Measurements from ENCODE around the gene LRP1.

The LRP1 gene

DNA sequence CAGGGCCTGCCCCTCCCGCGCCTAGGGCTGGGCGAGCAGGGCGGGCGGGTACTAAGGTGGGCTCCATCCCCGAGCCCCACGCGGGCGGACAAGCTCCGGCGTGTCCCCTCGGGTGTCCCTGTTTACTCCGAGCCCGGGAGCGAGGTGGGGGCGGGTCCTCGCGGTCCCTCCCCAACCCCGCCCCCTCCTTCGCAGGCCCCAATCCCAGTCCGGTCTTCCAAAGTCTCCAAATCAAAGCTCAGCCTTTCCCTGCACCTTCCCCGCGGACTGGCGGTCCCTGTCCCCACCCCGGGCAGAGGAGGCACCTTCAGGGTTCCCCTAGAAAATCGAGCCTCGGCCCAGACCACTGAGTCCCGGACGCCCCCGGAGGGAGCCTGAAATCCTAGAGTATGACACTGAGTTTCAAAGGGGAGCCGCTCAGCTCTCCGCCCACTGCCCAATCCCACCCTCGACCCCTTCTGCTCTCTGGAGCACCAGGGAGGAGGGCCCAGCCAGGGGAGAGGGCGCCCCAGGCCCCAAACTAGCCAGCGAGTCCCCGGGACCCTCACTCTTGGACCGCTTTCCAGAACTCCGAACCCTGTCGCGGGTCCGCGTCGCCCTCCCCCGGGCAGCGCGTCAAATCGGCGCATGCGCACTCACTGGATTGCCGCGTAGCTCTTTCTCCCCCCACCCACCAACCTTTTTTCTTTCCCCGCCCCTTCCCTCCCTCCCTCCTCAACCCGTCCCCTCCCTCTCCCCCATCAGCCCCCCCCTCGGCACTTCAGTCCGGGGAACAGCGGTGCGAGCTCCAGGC, at the start of gene LRP1:
Gene LRP1 (plus strand): TSS at position 758 of the 793 bp plus-strand sequence. CDS start 482 bp downstream, outside the sequence.
- TF ChIP-seq, protein P1, sequence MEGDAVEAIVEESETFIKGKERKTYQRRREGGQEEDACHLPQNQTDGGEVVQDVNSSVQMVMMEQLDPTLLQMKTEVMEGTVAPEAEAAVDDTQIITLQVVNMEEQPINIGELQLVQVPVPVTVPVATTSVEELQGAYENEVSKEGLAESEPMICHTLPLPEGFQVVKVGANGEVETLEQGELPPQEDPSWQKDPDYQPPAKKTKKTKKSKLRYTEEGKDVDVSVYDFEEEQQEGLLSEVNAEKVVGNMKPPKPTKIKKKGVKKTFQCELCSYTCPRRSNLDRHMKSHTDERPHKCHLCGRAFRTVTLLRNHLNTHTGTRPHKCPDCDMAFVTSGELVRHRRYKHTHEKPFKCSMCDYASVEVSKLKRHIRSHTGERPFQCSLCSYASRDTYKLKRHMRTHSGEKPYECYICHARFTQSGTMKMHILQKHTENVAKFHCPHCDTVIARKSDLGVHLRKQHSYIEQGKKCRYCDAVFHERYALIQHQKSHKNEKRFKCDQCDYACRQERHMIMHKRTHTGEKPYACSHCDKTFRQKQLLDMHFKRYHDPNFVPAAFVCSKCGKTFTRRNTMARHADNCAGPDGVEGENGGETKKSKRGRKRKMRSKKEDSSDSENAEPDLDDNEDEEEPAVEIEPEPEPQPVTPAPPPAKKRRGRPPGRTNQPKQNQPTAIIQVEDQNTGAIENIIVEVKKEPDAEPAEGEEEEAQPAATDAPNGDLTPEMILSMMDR (IDR thresholded peaks at IDR 0.05; ENCODE audit: extremely low read depth, insufficient read depth, missing control alignments), result no peak
- peak; percentile 91 for DNase-seq (ENCODE audit: low spot score)
- in situ Hi-C loops (cut with MboI; ENCODE audit: low pct_unique_long_range_greater_than_20kb, low sequenced_read_pairs, unreplicated experiment), result no loop called here

DNA sequence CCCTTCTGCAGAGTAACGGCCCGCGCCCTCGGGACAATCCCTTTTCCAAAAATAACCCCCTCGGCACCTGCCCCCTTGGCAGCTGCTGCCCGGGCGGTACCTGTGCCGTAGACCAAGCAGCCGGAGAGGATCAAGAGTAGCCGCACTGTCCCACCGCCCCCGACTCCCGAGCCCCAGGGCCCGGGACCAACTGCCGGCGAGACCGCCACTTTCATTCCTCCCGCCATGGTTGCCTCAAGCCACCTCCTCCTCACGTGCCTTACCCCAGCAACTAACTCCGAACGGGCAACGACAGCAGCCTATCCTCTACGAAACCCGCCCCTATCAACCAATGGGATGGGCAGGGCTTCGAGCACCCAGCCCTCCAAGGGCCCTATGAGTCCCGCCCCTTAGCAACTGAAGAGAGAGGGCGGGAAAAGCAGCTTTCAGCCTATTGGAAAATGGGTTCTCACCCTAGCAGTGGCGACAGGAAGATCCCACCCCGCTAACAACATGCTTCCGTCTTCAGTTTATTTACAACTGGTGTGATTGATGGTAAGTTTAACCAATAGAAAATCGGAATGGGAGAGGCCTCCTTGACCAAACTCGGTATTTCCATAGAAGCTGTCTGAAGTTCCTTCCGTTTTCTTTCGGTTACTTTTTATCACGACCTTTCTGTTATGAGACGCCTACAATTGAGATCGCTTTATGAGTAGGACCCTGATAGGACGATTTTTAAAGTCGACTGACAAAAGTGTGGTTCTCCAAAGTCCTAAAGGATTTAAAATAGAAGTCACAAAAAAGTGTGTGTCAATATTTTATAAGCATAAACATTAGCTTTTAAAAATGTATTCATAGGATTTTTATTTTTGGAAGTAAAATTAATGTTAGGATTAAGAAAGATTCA, 49.5 kb upstream of the LRP1 start, which contains the start of gene NEMP1:
Gene NEMP1 (minus strand): TSS at position 273 of the 886 bp plus-strand sequence. CDS start 46 bp downstream, at position 227.
- TF ChIP-seq, protein P1 (IDR thresholded peaks at IDR 0.05; ENCODE audit: extremely low read depth, insufficient read depth, missing control alignments), result no peak
- in situ Hi-C loops (cut with MboI; ENCODE audit: low pct_unique_long_range_greater_than_20kb, low sequenced_read_pairs, unreplicated experiment), result no loop called here

DNA sequence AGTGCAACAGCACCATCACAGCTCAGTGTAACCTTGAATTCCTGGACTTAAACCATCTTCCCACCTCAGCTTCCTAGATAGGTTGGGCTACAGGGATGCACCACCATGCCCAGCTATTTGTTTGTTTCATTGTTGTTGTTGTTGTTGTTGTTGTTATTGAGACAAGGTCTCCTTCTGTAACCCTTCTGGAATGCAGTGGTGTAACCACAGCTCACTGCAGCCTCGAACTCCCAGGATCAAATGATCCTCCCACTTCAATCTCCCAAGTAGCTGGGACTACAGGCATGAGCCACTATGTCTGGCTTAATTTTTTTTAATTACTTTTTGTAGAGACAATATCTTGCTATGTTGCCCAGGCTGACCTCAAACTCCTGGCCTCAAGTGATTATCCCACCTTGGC, 48.5 kb upstream of the LRP1 start:
- TF ChIP-seq, protein P1 (IDR thresholded peaks at IDR 0.05; ENCODE audit: extremely low read depth, insufficient read depth, missing control alignments), result no peak
- DNase-seq (ENCODE audit: low spot score), result no peak
- in situ Hi-C loops (cut with MboI; ENCODE audit: low pct_unique_long_range_greater_than_20kb, low sequenced_read_pairs, unreplicated experiment), result no loop called here

More for the DNA sequence above, 49.5 kb upstream of the LRP1 start, which contains the start of gene NEMP1:
- peak; percentile 93 for DNase-seq (ENCODE audit: low spot score)

DNA sequence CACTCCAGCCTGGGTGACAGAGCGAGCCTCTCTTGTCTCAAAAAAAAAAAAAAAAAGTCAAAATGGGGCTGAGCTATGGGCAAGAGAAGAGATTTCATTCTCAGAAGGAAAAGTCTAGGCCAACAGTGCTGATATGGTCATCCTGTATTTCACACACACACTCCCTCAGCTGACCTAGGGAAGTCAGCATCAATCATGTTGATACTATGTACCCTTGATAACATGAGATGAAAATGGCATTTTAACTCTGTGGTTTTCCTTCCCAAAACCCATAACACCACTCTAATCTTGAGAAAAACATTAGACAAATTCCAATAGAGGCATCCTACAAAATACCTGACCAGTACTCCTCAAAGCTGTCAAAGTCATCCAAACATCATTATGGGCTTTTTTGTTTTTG, 47.4 kb upstream of the LRP1 start:
- TF ChIP-seq, protein P1 (IDR thresholded peaks at IDR 0.05; ENCODE audit: extremely low read depth, insufficient read depth, missing control alignments), result no peak
- in situ Hi-C loops (cut with MboI; ENCODE audit: low pct_unique_long_range_greater_than_20kb, low sequenced_read_pairs, unreplicated experiment), result no loop called here
- DNase-seq (ENCODE audit: low spot score), result no peak

DNA sequence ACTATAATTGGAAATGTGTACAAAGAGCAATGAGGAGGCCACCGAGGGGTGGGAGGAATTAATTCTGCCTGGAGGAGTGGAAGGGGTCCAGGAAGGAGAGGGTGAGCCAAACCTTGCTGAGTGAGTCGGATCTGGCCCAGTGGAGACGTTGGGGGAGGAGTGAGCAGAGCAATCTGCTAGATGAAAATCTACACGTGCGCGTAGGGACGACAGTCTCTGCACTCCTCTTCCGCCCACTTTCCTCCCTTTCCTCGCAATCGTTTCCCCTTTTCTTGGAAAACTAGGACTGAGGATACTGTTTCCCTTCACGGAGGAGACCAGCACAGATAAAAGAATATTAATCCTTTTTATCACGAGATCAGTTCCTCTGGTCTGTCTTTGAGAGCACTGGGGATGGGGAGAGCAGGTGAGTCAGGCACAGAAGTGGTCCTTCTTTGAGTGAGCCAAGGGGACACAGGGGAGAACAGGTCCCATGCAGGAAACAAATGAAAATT, 42.2 kb upstream of the LRP1 start:
- DNase-seq (ENCODE audit: low spot score), result peak; percentile 16
- TF ChIP-seq, protein P1 (IDR thresholded peaks at IDR 0.05; ENCODE audit: extremely low read depth, insufficient read depth, missing control alignments), result no peak
- in situ Hi-C loops (cut with MboI; ENCODE audit: low pct_unique_long_range_greater_than_20kb, low sequenced_read_pairs, unreplicated experiment), result no loop called here

DNA sequence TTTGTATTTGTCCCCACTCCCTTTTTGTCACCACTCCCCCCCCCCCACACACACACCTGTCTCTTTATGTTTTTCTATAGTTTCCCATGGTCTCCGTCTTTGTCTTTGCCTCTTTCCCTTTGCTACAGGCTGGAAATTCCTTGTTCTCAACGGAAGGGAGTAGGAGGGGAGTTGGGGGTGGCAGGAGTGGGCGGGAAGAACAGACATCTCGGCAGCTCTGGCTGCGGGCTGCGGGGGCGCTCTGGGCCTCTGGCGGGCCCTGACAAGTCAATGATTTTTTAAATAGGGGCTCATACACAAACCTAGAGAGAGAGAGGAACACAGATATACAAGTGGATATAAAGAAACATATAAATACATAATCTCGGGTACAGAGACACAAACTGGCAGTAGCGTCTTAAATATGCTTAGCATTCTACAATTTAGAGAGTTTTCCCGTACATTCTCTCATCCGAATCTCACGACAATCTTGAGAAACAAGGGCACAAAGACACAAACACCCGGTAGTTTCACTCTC, 41.7 kb upstream of the LRP1 start:
- DNase-seq (ENCODE audit: low spot score), result peak; percentile 45
- in situ Hi-C loops (cut with MboI; ENCODE audit: low pct_unique_long_range_greater_than_20kb, low sequenced_read_pairs, unreplicated experiment), result no loop called here
- TF ChIP-seq, protein P1 (IDR thresholded peaks at IDR 0.05; ENCODE audit: extremely low read depth, insufficient read depth, missing control alignments), result peak; percentile 43

Data from GM13977 (cell line).